Measurements from ENCODE around the gene NIN.

- TF ChIP-seq POLR2AphosphoS5 (IDR thresholded peaks at IDR 0.05; ENCODE audit: low read depth, low read length), result no peak
- TF ChIP-seq REST (IDR thresholded peaks at IDR 0.05; ENCODE audit: insufficient read depth in 1 of 2, low read depth in 2 of 2, low read length in 2 of 2), result no peak
- TF ChIP-seq FOXP2 (optimal IDR thresholded peaks at IDR 0.05; ENCODE audit: borderline replicate concordance, extremely low read depth, extremely low read length, insufficient read depth), result no peak
- no peak for TF ChIP-seq SIN3A (IDR thresholded peaks at IDR 0.05; ENCODE audit: borderline replicate concordance, insufficient read depth, low read length)
- no peak for TF ChIP-seq TAF1 (IDR thresholded peaks at IDR 0.05; ENCODE audit: borderline replicate concordance, insufficient read depth, low read length)
Measured at GRCh38 chr14:50711043-50711442, 119.9 kb downstream of the NIN start.

Data from PFSK-1 (cell line).